Spleen (tissue), 11 donors: ENCODE data around the gene ADPRM. TPM values are rescaled to one million over a fixed set of nuclear protein-coding genes. Genes with fewer than 3 reads are reported as not detected.

Experiments
- DNase-seq: peaks from one replicate; pipeline ENCODE4 v3.0.0-alpha.2; 2020
- H3K27ac ChIP-seq, 8 donors: fragments of 200-600 bp; sonication (generic) in 7 of 8; 1 replicate in 4 of 8; 2 replicates in 4 of 8; pipeline versions ENCODE4 v1.5.0 to v1.8.0; 2016 to 2021; ENCODE audit warnings: inconsistent platforms in 4 of 8, mild to moderate bottlenecking in 4 of 8, moderate library complexity in 1 of 8
- H3K27me3 ChIP-seq, 7 donors: fragments of 200-600 bp; sonication (generic) in 6 of 7; replicated peaks in 1 of 7; 1 replicate in 4 of 7; 2 replicates in 3 of 7; pipeline versions ENCODE4 v1.5.0 to v1.8.0; 2016 to 2021; ENCODE audit warnings: inconsistent platforms in 3 of 7, mild to moderate bottlenecking in 1 of 7
- H3K36me3 ChIP-seq, 6 donors: fragments of 200-600 bp; sonication (generic) in 5 of 6; 1 replicate in 4 of 6; 2 replicates in 2 of 6; pipeline versions ENCODE4 v1.5.0 to v1.8.0; 2016 to 2021; ENCODE audit warnings: inconsistent platforms in 2 of 6
- H3K4me1 ChIP-seq, 6 donors: fragments of 200-600 bp; sonication (generic) in 5 of 6; 1 replicate in 3 of 6; 2 replicates in 3 of 6; pipeline versions ENCODE4 v1.5.0 to v1.8.0; 2016 to 2021; ENCODE audit warnings: inconsistent platforms in 3 of 6
- H3K4me3 ChIP-seq, 8 donors: fragments of 200-600 bp; sonication (generic) in 7 of 8; 1 replicate in 4 of 8; 2 replicates in 4 of 8; pipeline versions ENCODE4 v1.5.0 to v1.8.0; 2016 to 2021; ENCODE audit warnings: inconsistent platforms in 4 of 8, mild to moderate bottlenecking in 4 of 8, moderate library complexity in 2 of 8
- H3K9me3 ChIP-seq, 8 donors: fragments of 200-600 bp; sonication (generic) in 7 of 8; 1 replicate in 4 of 8; 2 replicates in 4 of 8; pipeline versions ENCODE4 v1.5.0 to v1.8.0; 2016 to 2021; ENCODE audit warnings: inconsistent platforms in 4 of 8
- CTCF ChIP-seq, 11 experiments: fragments of 200-600 bp in 7 of 11; fragments of 450-650 bp in 4 of 11; sonication (generic) in 4 of 11; IDR thresholded peaks in 8 of 11; conservative IDR thresholded peaks in 3 of 11; 1 replicate in 7 of 11; 2 replicates in 4 of 11; pipeline versions ENCODE4 v1.4.0 to v1.8.0; 2016 to 2021; ENCODE audit warnings: antibody characterized with exemption in 11 of 11, inconsistent platforms in 4 of 11, mild to moderate bottlenecking in 1 of 11
- POLR2A ChIP-seq, 3 donors: fragments of 450-650 bp; IDR thresholded peaks; one replicate each; pipeline ENCODE4 v1.5.1; 2017; ENCODE audit warnings: antibody characterized with exemption in 3 of 3, mild to moderate bottlenecking in 1 of 3
- POLR2AphosphoS5 ChIP-seq, 3 donors: sonication (generic); formaldehyde crosslinking; IDR thresholded peaks; one replicate each; pipeline ENCODE4 v1.5.1; 2017; ENCODE audit warnings: antibody characterized with exemption in 3 of 3
- WGBS, 5 donors: extraction: QIAGEN DNeasy Blood & Tissue Kit in 3 of 5; methylation state at CpG; one replicate each; pipeline versions ENCODE4 v1.1.5 to v1.1.7; 2013 to 2018; 5-methylcytosine and 5-hydroxymethylcytosine counted together
- intact Hi-C: fragments of 100-400 bp; cut with DNase I; formaldehyde crosslinking; loops from one replicate; pipeline ENCODE4 v1.15.0; 2023; ENCODE audit warnings: low total_unique reads
- polyA plus RNA-seq, 3 donors: library from polyadenylated mRNA; stranded (reverse); fragments of 200-250 nt; gene quantifications; one replicate each; pipeline ENCODE4 v1.2.1, GENCODE V29; 2013
- total RNA-seq, 7 donors: library from RNA; depleted of rRNA in 3 of 7; stranded (reverse); fragments of >200 nt in 3 of 7; fragmentation: NEBNext Ultra II Directional in 4 of 7; extraction: Animal tissue kit (Norgen Biotek cat#: 25700) in 4 of 7; gene quantifications; one replicate each; pipeline versions ENCODE4 v1.1.0 to v1.2.1, GENCODE V29; 2016 to 2021
- donor health status: healthy with polysubstance abuse.
- donor health status: DM: no; HTN: no; CAD: no; lungs with moderate emphysema.
- donor health status: DM: no; HTN: no; CAD: no.
- donor health status: Bipolar disorder and iron deficiency.
- donor health status: healthy.
- donor health status: DM: no; HTN: no; CAD: no.
- donor health status: DM: yes; HTN: yes; CAD: no.

ADPRM gene
- total and polyA plus RNA-seq, 10 donors = 11.5 to 36.0 (median 15.8) TPM

DNA sequence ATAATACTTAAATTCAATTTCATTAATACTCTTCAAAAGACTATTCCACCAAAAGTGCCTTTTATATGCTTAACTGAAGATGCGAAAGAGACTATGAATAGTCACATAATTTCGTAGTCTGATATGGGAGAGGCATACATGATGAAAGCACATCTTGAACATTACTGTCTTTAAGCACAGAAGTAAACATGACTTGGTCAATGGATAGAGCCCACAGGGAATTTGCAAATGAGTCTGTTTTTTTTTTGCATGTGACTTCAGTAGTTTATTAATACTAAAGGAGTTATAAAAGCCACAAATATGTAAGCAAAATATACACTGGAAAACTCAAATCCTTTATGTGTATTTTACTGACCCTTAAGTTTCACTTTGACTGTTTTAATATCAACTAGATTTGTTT is 15.9 kb downstream of the ADPRM start:
- intact Hi-C loops = no loop called here
- Histone ChIP-seq H3K27me3 (no peaks in the 10 kb centered on the region), H3K9me3 (no peaks in the 10 kb centered on the region), H3K36me3 (peaks cover 0 to 69% (median 48%) of the 10 kb centered on the region in 6 donors), H3K4me3 (no peak overlapping the region), H3K27ac (no peak overlapping the region), H3K4me1 (no peaks in the 10 kb centered on the region)
- TF ChIP-seq POLR2AphosphoS5 (IDR thresholded peaks at IDR 0.05) = no peak
- TF ChIP-seq POLR2A (IDR thresholded peaks at IDR 0.05) = no peak
- no peak for TF ChIP-seq CTCF (IDR thresholded peaks at IDR 0.05 in 8 of 11, conservative IDR thresholded peaks at IDR 0.05 in 3 of 11)
- DNase-seq = no peak
- WGBS, 5 donors = 91 to 99% (median 95%) methylated on average over 2 of the region's 2 CpGs

- H3K4me3 ChIP-seq = no peak overlapping the region
- H3K27me3 ChIP-seq = no peaks in the 10 kb centered on the region
- peaks cover 0 to 46% (median 19%) of the 10 kb centered on the region in 6 donors for H3K36me3 ChIP-seq
- no peak for DNase-seq
- no peak overlapping the region for H3K27ac ChIP-seq
- WGBS, 5 donors = 90 to 96% (median 94%) methylated on average over 10 of the region's 10 CpGs
- H3K9me3 ChIP-seq = no peaks in the 10 kb centered on the region
- intact Hi-C loops = no loop called here
- TF ChIP-seq POLR2A (IDR thresholded peaks at IDR 0.05) = no peak
- TF ChIP-seq CTCF (IDR thresholded peaks at IDR 0.05 in 8 of 11, conservative IDR thresholded peaks at IDR 0.05 in 3 of 11) = no peak
- TF ChIP-seq POLR2AphosphoS5 (IDR thresholded peaks at IDR 0.05) = peak in 1 of 3 donors; percentile 31
- H3K4me1 ChIP-seq = no peaks in the 10 kb centered on the region
These were observed 18.8 kb downstream of the ADPRM start for GRCh38 chr17:10716218-10716617.

DNA sequence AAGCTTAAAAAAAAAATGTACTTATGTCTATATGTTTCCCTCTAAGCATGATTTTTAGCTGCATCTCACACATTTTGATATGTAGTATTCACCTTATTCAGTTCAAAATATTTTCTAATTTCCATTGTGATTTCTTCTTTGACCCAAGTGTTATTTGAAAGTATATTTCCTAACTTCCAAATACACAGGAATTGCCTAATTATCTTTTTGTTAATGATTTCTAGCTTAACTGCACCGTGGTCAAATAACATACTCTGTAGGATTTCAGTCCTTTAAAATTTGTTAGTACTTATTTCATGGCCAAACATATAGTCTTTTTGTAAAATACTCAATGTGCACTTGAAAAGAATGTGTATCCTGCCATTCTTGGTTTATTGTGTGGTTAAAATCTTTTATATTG is 21.2 kb downstream of the ADPRM start:
- 34 to 96% (median 45%) methylated on average over 1 of the region's 1 CpG for WGBS, 5 donors
- TF ChIP-seq POLR2AphosphoS5 (IDR thresholded peaks at IDR 0.05) (no peak), POLR2A (IDR thresholded peaks at IDR 0.05) (no peak), CTCF (IDR thresholded peaks at IDR 0.05 in 8 of 11, conservative IDR thresholded peaks at IDR 0.05 in 3 of 11) (no peak)
- H3K27ac ChIP-seq = no peak overlapping the region
- H3K4me1 ChIP-seq = no peaks in the 10 kb centered on the region
- no peaks in the 10 kb centered on the region for H3K9me3 ChIP-seq
- peaks cover 0 to 38% (median 11%) of the 10 kb centered on the region in 6 donors for H3K36me3 ChIP-seq
- DNase-seq = no peak
- no peak overlapping the region for H3K4me3 ChIP-seq
- intact Hi-C loops = no loop called here
- no peaks in the 10 kb centered on the region for H3K27me3 ChIP-seq

- H3K9me3 ChIP-seq = no peaks in the 10 kb centered on the region
- H3K27ac ChIP-seq = no peak overlapping the region
- intact Hi-C loops = no loop called here
- DNase-seq = no peak
- peaks cover 0 to 6% (median 0%) of the 10 kb centered on the region in 7 donors for H3K27me3 ChIP-seq
- H3K36me3 ChIP-seq = peaks cover 0 to 31% (median 10%) of the 10 kb centered on the region in 6 donors
- TF ChIP-seq CTCF (IDR thresholded peaks at IDR 0.05 in 8 of 11, conservative IDR thresholded peaks at IDR 0.05 in 3 of 11) = no peak
- TF ChIP-seq POLR2A (IDR thresholded peaks at IDR 0.05) = no peak
- no peak for TF ChIP-seq POLR2AphosphoS5 (IDR thresholded peaks at IDR 0.05)
- 88 to 93% (median 90%) methylated on average over 11 of the region's 11 CpGs for WGBS, 5 donors
- peaks cover 0 to 13% (median 9%) of the 10 kb centered on the region in 6 donors for H3K4me1 ChIP-seq
- no peak overlapping the region for H3K4me3 ChIP-seq
These were observed 27.3 kb downstream of the ADPRM start for GRCh38 chr17:10724546-10725195.
